MG63 (cell line): ENCODE data around the gene PGD. TPM values are rescaled to one million over a fixed set of nuclear protein-coding genes. Genes with fewer than 3 reads are reported as not detected.
A peak's percentile ranks its signal among the peaks of the same experiment; 100 is the strongest.
"Not testable (repeated sequence)": the region's sequence is repeated elsewhere in the genome, so short reads cannot be mapped to it uniquely, and the experiment has no call there.

Experiments
- DNase-seq: peaks from one replicate; pipeline ENCODE4 v3.0.0-alpha.2; 2020
- H3K27me3 ChIP-seq: fragments of 250-450 bp; sonication (Bioruptor Pico); 2 replicates; pipeline ENCODE4 v1.5.1; 2020; ENCODE audit warnings: mild to moderate bottlenecking, moderate library complexity
- H3K36me3 ChIP-seq: fragments of 250-450 bp; sonication (Bioruptor Pico); 2 replicates; pipeline ENCODE4 v1.5.1; 2020; ENCODE audit warnings: mild to moderate bottlenecking, moderate library complexity
- H3K4me3 ChIP-seq: fragments of 250-450 bp; sonication (Bioruptor Pico); 2 replicates; pipeline ENCODE4 v1.5.1; 2020; ENCODE audit warnings: mild to moderate bottlenecking, moderate library complexity
- H3K9me3 ChIP-seq: fragments of 250-450 bp; sonication (Bioruptor Pico); 2 replicates; pipeline ENCODE4 v1.5.1; 2020; ENCODE audit warnings: mild to moderate bottlenecking, moderate library complexity
- total RNA-seq: library from RNA; depleted of rRNA; stranded (reverse); fragments of >200 nt; shearing (Covaris generic); gene quantifications from 2 replicates; pipeline ENCODE4 v1.2.3, GENCODE V29; 2014; ENCODE audit warnings: low replicate concordance

The PGD gene
- total RNA-seq, 1 experiment from 2014 or later = 182 TPM

GRCh38 chr1:10387677-10388386 is 11.0 kb upstream of the PGD start:
- Histone ChIP-seq H3K9me3 (no peaks in the 10 kb centered on the region), H3K4me3 (no peak overlapping the region), H3K27me3 (no peaks in the 10 kb centered on the region), H3K36me3 (no peaks in the 10 kb centered on the region)
- DNase-seq = peak; percentile 12

GRCh38 chr1:10388387-10388715 is 10.5 kb upstream of the PGD start:
- H3K27me3 ChIP-seq = no peaks in the 10 kb centered on the region
- no peaks in the 10 kb centered on the region for H3K36me3 ChIP-seq
- H3K9me3 ChIP-seq = no peaks in the 10 kb centered on the region
- no peak overlapping the region for H3K4me3 ChIP-seq
- no peak for DNase-seq

DNA sequence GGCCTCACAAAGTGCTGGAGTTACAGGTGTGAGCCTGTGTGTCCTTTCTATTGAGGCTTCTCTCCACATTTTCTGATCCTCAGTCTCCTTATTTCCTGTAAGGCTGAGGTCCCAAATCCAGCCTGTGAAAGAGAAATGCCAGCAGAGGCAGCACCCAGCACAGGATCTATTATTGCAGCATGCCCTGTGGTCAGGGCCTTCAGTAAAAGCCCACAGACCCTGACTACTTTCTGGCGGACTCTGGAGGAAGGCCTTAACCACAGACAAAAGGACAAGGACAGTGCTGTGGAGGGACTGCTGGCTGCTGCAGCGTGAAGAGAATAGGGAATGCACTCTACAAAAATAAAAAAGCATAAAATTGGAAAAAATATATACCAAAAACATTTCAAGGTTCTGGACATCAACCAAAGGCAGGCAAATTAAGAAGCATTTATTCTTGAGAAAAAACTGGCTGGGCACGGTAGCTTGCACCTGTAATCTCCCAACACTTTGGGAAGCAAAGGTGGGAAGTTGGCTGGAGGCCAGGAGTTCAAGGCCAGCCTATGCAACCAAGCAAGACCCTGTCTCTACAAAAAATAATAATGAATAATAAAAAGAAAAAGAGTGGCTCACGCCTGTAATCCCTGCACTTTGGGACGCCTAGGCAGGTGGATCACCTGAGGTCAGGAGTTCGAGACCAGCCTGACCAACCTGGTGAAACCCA is 9.4 kb upstream of the PGD start:
- H3K4me3 ChIP-seq = no peak overlapping the region
- H3K27me3 ChIP-seq = no peaks in the 10 kb centered on the region
- DNase-seq = no peak
- no peaks in the 10 kb centered on the region; the same call in 1 of the 2 replicates for H3K36me3 ChIP-seq
- H3K9me3 ChIP-seq = peaks cover 6% of the 10 kb centered on the region

DNA sequence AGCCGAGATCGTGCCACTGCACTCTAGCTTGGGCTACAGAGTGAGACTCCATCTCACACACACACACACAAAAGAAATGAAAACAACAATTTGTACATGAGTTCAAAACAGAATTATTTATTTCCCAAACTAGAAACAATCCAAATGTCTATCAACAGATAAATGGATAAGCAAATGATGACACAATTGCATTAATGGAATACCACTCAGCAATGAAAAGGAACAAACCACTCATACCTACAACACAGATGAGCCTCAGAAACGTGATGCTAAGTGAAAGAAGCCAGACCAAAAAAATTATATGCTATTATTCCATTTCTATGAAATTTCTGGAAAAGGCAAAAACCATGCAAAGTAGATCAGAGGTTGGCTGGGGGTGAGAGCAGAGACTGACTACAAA is 2.0 kb upstream of the PGD start:
- no peaks in the 10 kb centered on the region for H3K27me3 ChIP-seq
- peaks cover 6% of the 10 kb centered on the region for H3K36me3 ChIP-seq
- H3K9me3 ChIP-seq = peaks cover 7% of the 10 kb centered on the region
- H3K4me3 ChIP-seq = no peak overlapping the region
- DNase-seq = no peak

DNA sequence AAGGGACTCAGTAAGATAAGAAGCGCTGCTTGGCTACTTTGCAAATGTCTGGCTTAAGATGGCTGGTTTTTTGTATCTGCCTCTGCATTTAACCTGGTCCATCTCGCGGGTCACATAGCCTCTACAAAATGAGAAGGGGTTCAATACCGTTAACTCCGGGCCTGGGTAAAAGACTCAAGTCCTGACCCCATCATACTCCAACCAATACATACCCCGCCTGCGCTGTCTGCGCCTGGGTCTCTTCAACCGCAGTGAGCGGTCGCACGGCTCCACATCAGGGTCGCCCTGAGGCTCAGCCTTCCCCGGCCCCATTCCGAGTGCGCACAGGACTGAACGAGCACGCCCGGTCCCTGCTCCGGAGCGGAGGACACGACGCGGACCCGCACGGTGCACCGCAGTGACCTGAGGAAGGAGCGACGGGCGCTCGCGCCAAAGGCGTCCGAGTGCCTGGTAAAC is 558 bp upstream of the PGD start:
- H3K27me3 ChIP-seq = no peaks in the 10 kb centered on the region
- H3K4me3 ChIP-seq = peak overlapping the region; percentile 89
- H3K36me3 ChIP-seq = peaks cover 18% of the 10 kb centered on the region
- DNase-seq = no peak
- H3K9me3 ChIP-seq = peaks cover 7% of the 10 kb centered on the region

DNA sequence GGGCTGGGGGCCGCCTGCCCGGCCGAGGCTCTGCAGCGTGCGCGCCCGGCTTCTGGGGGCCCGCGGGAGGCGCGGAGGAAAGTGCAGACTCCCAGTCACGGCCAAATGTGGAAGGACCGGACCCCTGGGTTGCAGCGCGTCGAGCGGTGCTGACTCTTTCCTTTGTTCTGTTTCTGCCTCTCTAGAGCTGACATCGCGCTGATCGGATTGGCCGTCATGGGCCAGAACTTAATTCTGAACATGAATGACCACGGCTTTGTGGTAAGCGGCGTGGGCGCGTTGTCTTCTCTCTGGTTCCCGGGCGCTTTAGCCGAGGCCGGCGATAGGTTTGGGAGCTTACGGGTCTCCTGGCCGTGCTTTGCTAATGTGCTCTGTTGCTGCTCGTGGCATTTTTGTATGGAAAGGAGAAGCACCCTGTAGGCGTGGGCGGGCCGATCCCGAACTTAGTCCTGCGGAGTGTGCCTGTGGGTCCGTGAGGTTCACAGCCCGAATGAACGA is 629 bp downstream of the PGD start:
- no peaks in the 10 kb centered on the region; the same call in 1 of the 2 replicates for H3K9me3 ChIP-seq
- peaks cover 28% of the 10 kb centered on the region for H3K36me3 ChIP-seq
- peak; percentile 55 for DNase-seq
- peak overlapping the region; percentile 89 for H3K4me3 ChIP-seq
- H3K27me3 ChIP-seq = no peaks in the 10 kb centered on the region

GRCh38 chr1:10400013-10400412 is 1.1 kb downstream of the PGD start:
- DNase-seq = no peak
- Histone ChIP-seq H3K36me3 (peaks cover 33% of the 10 kb centered on the region), H3K4me3 (peak overlapping the region; percentile 89), H3K27me3 (no peaks in the 10 kb centered on the region), H3K9me3 (no peaks in the 10 kb centered on the region)

GRCh38 chr1:10401281-10401680 is 2.4 kb downstream of the PGD start:
- peak; percentile 7 for DNase-seq
- Histone ChIP-seq H3K9me3 (no peaks in the 10 kb centered on the region), H3K36me3 (peaks cover 44% of the 10 kb centered on the region), H3K4me3 (no peak overlapping the region), H3K27me3 (no peaks in the 10 kb centered on the region)

- Histone ChIP-seq H3K36me3 (peaks cover 56% of the 10 kb centered on the region), H3K4me3 (no peak overlapping the region), H3K27me3 (no peaks in the 10 kb centered on the region), H3K9me3 (no peaks in the 10 kb centered on the region)
- peak; percentile 39 for DNase-seq
Observed at GRCh38 chr1:10402729-10403274, 3.9 kb downstream of the PGD start.

GRCh38 chr1:10407201-10407600 is 8.3 kb downstream of the PGD start:
- H3K36me3 ChIP-seq = peaks cover 80% of the 10 kb centered on the region
- H3K4me3 ChIP-seq = no peak overlapping the region
- no peaks in the 10 kb centered on the region for H3K9me3 ChIP-seq
- no peaks in the 10 kb centered on the region for H3K27me3 ChIP-seq
- no peak for DNase-seq

DNA sequence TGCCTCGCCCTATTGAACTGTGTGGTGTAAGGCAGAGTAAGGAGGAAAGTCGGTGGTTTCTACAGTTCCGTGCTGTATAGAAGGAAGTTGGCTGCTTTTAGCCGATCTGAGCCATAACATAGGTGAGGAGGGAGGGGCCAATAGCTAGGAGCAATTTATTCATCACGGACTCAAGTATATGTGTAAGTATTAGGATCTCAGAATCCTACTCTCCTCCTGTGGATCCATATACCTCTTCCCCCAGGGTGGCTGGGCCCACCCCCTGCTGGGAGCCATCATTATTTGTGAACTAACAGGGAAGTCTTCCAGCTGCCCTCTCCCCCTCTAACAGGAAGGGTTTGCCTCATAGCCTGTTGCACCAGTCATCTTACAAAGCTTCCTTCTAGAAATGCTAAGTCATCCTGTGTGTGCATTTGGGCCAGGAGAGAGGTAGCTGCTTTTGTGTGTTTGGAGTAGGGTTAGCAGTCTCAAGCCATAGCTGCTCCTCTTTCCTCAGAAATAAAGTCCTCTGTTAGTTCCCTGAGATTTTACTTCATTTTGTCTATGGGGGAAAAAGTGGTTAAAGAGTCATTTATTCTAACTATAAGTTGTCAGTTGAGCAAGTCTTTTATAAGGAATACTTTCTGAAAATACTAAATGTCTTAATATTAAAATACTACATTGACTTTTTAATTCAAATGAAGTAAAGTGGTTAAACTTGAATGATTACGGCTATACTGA is 16.5 kb downstream of the PGD start:
- H3K36me3 ChIP-seq = peaks cover 61% of the 10 kb centered on the region
- H3K27me3 ChIP-seq = no peaks in the 10 kb centered on the region
- H3K9me3 ChIP-seq = no peaks in the 10 kb centered on the region
- no peak overlapping the region for H3K4me3 ChIP-seq
- DNase-seq = peak; percentile 25

GRCh38 chr1:10415967-10416366 is 17.1 kb downstream of the PGD start:
- H3K36me3 ChIP-seq = peaks cover 57% of the 10 kb centered on the region
- not testable (repeated sequence) for H3K9me3 ChIP-seq

DNA sequence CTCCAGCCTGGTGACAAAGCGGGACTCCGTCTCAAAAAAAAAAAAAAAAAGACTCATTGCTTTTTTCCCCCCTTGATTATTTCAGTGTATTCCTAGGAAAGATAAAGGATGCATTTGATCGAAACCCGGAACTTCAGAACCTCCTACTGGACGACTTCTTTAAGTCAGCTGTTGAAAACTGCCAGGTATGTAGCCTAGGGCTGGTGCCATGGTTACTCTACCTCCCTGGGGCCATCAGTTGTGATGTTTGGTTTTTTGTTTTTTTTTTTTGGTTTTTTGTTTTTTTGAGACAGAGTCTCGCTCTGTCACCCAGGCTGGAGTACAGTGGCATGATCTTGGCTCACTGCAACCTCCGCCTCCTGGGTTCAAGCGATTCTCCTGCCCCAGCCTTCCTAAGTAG is 19.9 kb downstream of the PGD start:
- not testable (repeated sequence) for DNase-seq, H3K9me3 ChIP-seq, H3K4me3 ChIP-seq, H3K27me3 ChIP-seq
- H3K36me3 ChIP-seq = peaks cover 42% of the 10 kb centered on the region

More at GRCh38 chr1:10415967-10416366, 17.1 kb downstream of the PGD start:
- H3K4me3 ChIP-seq, H3K27me3 ChIP-seq, DNase-seq: not testable (repeated sequence)

- Histone ChIP-seq H3K9me3 (no peaks in the 10 kb centered on the region), H3K36me3 (peaks cover 39% of the 10 kb centered on the region), H3K4me3 (no peak overlapping the region)
Observed at GRCh38 chr1:10419351-10419750, 20.5 kb downstream of the PGD start.

DNA sequence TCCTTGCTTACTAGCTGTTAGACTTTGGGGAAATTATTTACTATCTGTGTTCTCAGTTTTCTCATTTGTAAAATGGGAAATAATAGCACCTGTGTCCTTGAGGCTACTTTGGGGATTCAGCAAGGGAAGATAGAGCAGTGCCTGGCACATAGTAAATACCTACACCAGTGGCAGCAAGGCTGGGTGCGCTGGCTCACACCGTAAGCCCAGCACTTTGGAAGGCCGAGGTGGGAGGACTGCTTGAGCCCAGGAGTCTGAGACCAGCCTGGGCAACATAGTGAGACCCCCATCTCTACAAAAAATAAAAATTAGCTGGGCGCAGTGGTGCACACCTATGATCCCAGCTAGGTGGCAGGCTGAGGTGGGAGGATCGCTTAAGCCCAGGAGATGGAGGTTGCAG is 22.8 kb downstream of the PGD start:
- H3K9me3 ChIP-seq = no peaks in the 10 kb centered on the region
- no peak overlapping the region for H3K4me3 ChIP-seq
- peaks cover 17% of the 10 kb centered on the region for H3K36me3 ChIP-seq
- H3K27me3 ChIP-seq = no peaks in the 10 kb centered on the region
- no peak for DNase-seq

More at GRCh38 chr1:10419351-10419750, 20.5 kb downstream of the PGD start:
- H3K27me3 ChIP-seq = no peaks in the 10 kb centered on the region
- no peak for DNase-seq

DNA sequence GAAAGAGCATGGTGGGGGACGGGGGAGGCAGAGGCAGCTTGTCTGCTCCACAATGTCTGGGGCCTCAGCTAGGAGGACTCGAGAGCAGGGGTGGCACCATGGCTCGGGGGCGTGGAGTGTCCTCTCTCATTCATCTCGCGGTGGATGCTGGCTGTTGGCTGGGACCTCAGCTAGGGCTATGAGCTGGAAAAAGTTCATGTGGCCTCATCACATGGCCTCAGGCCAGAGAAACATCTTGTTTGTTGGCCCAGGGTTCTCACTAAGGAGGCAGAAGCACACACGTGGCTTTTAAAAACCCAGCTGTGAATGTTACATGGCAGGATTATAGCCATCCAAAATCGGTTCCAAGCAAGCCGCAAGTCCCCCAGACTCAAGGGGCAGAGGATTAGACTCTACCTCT is 25.2 kb downstream of the PGD start:
- H3K9me3 ChIP-seq = no peaks in the 10 kb centered on the region

DNA sequence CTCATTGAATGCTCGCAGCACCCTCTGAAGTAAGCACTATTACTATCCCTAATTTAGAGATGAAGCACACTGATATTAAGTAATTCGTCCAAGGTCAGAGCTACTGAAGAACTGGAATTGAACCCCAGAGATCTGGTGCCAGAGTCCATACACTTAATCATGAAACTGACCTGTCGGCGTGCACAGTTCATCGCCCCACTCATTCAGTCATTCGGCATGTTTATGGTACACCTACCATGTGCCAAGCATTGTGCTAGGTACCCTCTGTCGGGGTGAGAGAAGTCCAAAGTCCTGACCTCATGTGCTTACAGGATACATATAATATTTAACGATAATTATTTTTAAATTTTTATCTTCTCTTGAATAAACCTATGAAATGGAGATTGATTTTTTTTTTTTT is 25.8 kb downstream of the PGD start:
- H3K27me3 ChIP-seq = no peaks in the 10 kb centered on the region
- H3K9me3 ChIP-seq = no peaks in the 10 kb centered on the region
- no peaks in the 10 kb centered on the region; the same call in none of the 2 replicates for H3K36me3 ChIP-seq
- H3K4me3 ChIP-seq = no peak overlapping the region
- DNase-seq = no peak

More for the DNA sequence above, 25.2 kb downstream of the PGD start:
- peak; percentile 67 for DNase-seq
- H3K36me3 ChIP-seq = no peaks in the 10 kb centered on the region; the same call in none of the 2 replicates
- no peak overlapping the region for H3K4me3 ChIP-seq
- H3K27me3 ChIP-seq = no peaks in the 10 kb centered on the region
